ENCODE data around the gene CPNE5.

- TF ChIP-seq CTCF (IDR thresholded peaks at IDR 0.05) (no peak), ZBTB33 (IDR thresholded peaks at IDR 0.05; ENCODE audit: borderline replicate concordance, low read depth) (no peak), GATA2 (CRISPR knock-in tag; IDR thresholded peaks at IDR 0.05) (no peak), MAX (IDR thresholded peaks at IDR 0.05; ENCODE audit: low read depth) (no peak), JUND (IDR thresholded peaks at IDR 0.05) (no peak), SIN3A (IDR thresholded peaks at IDR 0.05; ENCODE audit: borderline replicate concordance, low read depth, low read length) (no peak), RCOR1 (IDR thresholded peaks at IDR 0.05; ENCODE audit: low read length) (no peak)
Measured at GRCh38 chr6:36749829-36750489, 89.3 kb downstream of the CPNE5 start.
